HG03095 (cell line): ENCODE results near the gene ME1.
A peak's percentile ranks its signal among the peaks of the same experiment; 100 is the strongest.
"Not testable (repeated sequence)": the region's sequence is repeated elsewhere in the genome, so short reads cannot be mapped to it uniquely, and the experiment has no call there.

Experiments used
- ATAC-seq: cut with Tn5 transposase; IDR thresholded peaks from one replicate; pipeline ENCODE4 v1.9.1; 2021; ENCODE audit warnings: moderate library complexity; ENCODE audit not compliant: unreplicated experiment

Gene ME1

DNA sequence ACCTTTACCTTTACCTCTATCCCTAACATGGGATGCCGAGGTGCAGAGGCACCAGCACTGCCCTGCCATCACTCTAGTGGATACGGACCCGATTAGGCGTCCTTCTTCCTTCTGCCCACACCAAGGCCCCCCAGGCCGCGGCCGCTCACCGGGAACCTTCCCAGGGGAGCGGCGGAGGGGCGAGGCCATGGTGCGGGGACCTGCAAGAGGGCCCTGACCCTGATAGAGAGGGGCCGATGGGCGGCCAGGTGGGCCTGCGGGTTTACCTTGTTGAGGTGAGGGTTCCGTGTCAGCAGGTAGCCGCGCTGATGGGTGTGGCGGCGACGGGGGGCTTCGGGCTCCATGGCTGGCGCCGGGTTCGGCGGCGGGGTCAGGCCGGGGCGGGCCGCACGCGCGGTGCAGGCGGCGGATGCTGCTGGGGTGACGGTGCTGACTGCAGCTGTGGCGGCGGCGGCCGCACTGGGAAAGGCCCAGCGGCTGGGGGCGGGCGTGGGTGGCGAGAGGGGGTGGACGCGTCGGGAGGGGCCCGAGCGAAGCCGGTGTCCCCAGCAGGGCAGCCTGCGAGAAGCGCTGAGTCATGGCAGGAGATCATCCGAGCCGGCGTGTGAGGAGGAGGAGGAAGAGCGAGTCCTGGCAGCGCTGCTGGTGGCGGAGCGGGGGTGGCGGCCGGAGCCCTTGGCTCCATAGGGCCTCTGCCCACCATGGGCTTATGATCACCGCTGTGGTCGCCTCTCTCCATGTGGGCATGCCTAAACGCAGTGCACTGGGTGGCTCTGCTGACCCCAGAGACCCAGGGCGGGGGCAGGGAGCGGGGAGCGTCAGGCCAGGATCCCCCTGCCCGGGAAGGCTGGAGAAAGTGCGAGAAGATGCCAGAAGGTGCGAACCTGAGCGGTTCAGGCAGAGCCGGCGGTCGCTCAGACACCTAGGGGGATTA lies at the start of gene ME1:
TSS of gene ME1 (minus strand) at position 441 of the 934 bp plus-strand sequence. CDS start at position 344, 97 bp downstream.
- ATAC-seq, result peak; percentile 84

GRCh38 chr6:83480470-83480869 lies 49.6 kb upstream of the ME1 start:
- no peak for ATAC-seq

DNA sequence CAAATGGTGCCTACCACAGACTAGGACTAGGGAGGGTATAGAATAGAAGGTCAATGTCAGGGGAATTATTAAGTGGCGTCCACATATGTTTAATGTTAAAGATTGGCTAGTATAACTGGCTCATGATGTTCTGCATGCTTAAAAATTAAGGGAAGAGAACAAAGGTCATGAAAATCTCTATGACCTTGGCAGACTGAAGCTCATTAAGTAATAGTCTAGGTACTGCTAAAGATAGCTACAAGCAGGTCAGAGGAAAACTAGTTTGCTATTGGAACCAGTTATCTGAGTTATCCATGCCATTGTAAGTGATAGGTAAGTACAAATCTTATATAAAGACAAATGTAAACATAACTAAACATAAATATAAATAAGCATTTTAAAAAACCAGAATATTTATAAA lies 48.5 kb upstream of the ME1 start:
- no peak for ATAC-seq

GRCh38 chr6:83476971-83477370 lies 46.1 kb upstream of the ME1 start:
- ATAC-seq, result no peak

GRCh38 chr6:83474309-83474708 lies 43.5 kb upstream of the ME1 start:
- ATAC-seq, result no peak

DNA sequence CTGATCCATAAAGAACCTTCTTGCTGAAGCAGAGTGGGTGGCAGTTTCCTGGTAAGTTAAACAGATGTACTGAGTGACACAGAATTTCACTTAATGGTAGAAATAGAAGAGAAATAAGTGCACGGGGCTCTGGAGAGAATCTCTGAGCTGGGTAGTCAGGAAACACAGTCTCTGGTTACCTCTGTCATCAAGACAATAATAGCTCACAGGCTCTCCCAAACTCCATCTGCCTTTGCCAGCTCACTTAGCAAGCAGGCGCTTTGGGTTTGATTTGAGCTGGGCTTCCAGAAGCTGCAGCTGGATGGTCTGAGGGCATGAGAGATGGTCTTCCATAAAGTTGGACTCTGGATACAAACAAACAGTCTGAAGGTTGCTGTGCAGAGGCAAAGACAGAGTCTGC lies 41.9 kb upstream of the ME1 start:
- no peak for ATAC-seq

DNA sequence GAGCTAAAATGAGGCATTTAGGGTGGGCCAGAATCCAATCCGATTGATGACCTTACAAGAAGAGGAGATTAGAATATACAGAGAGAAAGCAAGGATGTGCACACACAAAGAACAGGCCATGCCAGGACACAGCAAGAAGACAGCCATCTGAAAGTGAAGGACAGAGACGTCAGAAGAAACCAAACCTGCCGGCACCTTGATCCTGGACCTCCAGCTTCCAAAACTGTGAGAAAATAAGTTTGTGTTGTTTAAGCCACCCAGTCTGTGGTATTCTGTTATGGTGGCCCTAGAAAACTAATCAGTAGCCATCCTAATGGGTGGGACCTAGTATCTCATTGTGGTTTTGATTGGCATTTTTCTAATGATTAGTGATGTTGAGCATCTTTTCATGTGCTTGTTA lies 39.7 kb upstream of the ME1 start:
- ATAC-seq, result no peak

- no peak for ATAC-seq
These were observed 39.1 kb upstream of the ME1 start for GRCh38 chr6:83470001-83470400.

- ATAC-seq, result no peak
These were observed 36.8 kb upstream of the ME1 start for GRCh38 chr6:83467620-83468036.

DNA sequence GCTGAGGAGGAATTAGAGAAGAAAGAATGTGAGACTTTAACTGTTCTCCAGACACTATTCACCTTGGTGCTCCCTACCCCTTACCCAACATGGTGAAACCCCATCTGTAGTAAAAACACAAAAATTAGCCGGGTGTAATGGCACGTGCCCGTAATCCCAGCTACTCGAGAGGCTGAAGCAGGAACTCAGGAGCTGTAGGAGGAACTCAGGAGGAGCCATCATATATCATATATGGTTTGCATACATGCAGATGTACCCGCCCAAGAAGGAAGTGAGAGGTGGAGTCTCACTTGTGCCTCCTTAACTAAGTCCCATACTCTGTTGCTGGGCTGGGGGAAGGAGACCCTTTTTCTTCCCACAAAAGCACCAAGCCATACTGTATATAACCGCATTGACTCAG lies 35.5 kb upstream of the ME1 start:
- ATAC-seq, result no peak

- ATAC-seq, result no peak
These were observed 33.7 kb upstream of the ME1 start for GRCh38 chr6:83464381-83465140.

GRCh38 chr6:83463886-83464285 lies 33.0 kb upstream of the ME1 start:
- no peak for ATAC-seq

- no peak for ATAC-seq
These were observed 31.7 kb upstream of the ME1 start for GRCh38 chr6:83462524-83462923.

GRCh38 chr6:83461438-83461837 lies 30.6 kb upstream of the ME1 start:
- no peak for ATAC-seq

- no peak for ATAC-seq
These were observed 28.8 kb upstream of the ME1 start for GRCh38 chr6:83459663-83460062.

DNA sequence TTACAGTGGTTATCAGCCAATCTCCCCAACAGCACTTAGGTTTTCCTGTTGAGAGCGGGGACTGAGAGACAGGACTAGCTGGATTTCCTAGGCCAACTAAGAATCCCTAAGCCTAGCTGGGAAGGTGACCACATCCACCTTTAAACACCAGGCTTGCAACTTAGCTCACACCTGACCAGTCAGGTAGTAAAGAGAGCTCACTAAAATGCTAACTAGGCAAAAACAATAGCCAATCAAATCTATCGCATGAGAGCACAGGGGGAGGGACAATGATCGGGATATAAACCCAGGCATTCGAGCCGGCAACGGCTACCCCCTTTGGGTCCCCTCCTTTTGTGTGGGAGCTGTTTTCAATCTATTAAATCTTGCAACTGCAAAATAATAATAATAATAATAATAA lies 19.2 kb upstream of the ME1 start:
- not testable (repeated sequence) for ATAC-seq

GRCh38 chr6:83444086-83444699 lies 13.3 kb upstream of the ME1 start:
- not testable (repeated sequence) for ATAC-seq

- no peak for ATAC-seq
These were observed 12.7 kb upstream of the ME1 start for GRCh38 chr6:83443516-83443915.

DNA sequence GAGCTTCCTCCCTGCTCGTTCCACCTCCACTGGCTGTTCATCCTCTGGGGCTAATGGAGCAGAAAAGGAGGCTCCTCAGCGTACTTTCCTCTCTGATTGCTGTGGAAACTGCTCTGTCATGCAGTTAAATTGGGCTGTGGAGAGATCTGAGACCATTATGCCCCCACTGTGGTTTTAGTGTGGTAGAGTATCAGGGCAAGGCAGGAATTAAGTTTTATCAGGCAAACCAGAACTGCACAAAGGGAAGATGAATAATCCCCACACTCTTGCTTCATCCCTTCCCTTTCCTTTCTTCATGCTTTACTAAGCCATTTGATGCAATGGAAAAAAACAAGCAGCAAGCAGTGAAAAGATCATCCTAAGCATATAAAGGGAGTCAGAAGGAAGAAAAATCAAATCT lies 11.9 kb upstream of the ME1 start:
- ATAC-seq, result no peak

GRCh38 chr6:83439201-83439600 lies 8.3 kb upstream of the ME1 start:
- no peak for ATAC-seq

GRCh38 chr6:83436674-83437073 lies 5.8 kb upstream of the ME1 start:
- no peak for ATAC-seq

- ATAC-seq, result no peak
These were observed 2.3 kb upstream of the ME1 start for GRCh38 chr6:83433177-83433576.
